WTC11 (cell line): ENCODE data around the gene BCL11A. TPM values are rescaled to one million over a fixed set of nuclear protein-coding genes. Genes with fewer than 3 reads are reported as not detected.

ENCODE experiments used
- ATAC-seq: fragments of 200-7000 bp; cut with Tn5 transposase; 2 replicates; pipeline ENCODE4 v1.10.0; 2021; ENCODE audit warnings: mild to moderate bottlenecking, moderate library complexity
- CTCF ChIA-PET: fragments of 300-600 bp; sonication (Branson Sonifier 250); formaldehyde crosslinking; loops from one replicate; lab custom pipeline; 2021; ENCODE audit warnings: antibody characterized with exemption; lab: Charles Lee
- POLR2A ChIA-PET: fragments of 350-600 bp; sonication (Branson Sonifier 250); formaldehyde crosslinking; loops from one replicate; lab custom pipeline; 2021; ENCODE audit warnings: antibody characterized with exemption; lab: Charles Lee
- DNase-seq: peaks from one replicate; pipeline ENCODE4 v3.0.0; 2021; ENCODE audit warnings: low spot score
- H3K27ac Mint-ChIP-seq: 2 replicates; pipeline ENCODE4 v1.8.0; 2021; ENCODE audit warnings: mixed read lengths
- H3K27me3 Mint-ChIP-seq: 2 replicates; pipeline ENCODE4 v1.8.0; 2021; ENCODE audit warnings: low read depth, mild to moderate bottlenecking, moderate library complexity, mixed read lengths
- H3K36me3 Mint-ChIP-seq: 2 replicates; pipeline ENCODE4 v1.8.0; 2021; ENCODE audit warnings: mixed read lengths
- H3K4me1 Mint-ChIP-seq: 2 replicates; pipeline ENCODE4 v1.8.0; 2022; ENCODE audit warnings: mixed read lengths
- H3K4me3 Mint-ChIP-seq: 2 replicates; pipeline ENCODE4 v1.8.0; 2021; ENCODE audit warnings: mild to moderate bottlenecking, moderate library complexity, mixed read lengths
- H3K9me3 Mint-ChIP-seq: 2 replicates; pipeline ENCODE4 v1.8.0; 2021; ENCODE audit warnings: mixed read lengths
- ARID4B ChIP-seq: sonication (generic); formaldehyde crosslinking; IDR thresholded peaks from 2 replicates; pipeline ENCODE4 v1.8.0; 2023; ENCODE audit warnings: missing genetic modification reagents, mild to moderate bottlenecking, borderline replicate concordance
- ATF3 ChIP-seq: sonication (generic); formaldehyde crosslinking; conservative IDR thresholded peaks from 2 replicates; pipeline ENCODE4 v1.8.1; 2022; ENCODE audit warnings: mild to moderate bottlenecking, missing genetic modification reagents
- CBFB ChIP-seq: sonication (generic); formaldehyde crosslinking; IDR thresholded peaks from 2 replicates; pipeline ENCODE4 v1.8.1; 2022; ENCODE audit warnings: mild to moderate bottlenecking, low read depth, missing genetic modification reagents
- CREM ChIP-seq: sonication (generic); formaldehyde crosslinking; IDR thresholded peaks from 2 replicates; pipeline ENCODE4 v1.8.1; 2022; ENCODE audit warnings: mild to moderate bottlenecking, missing genetic modification reagents, moderate library complexity
- E2F4 ChIP-seq: sonication (generic); formaldehyde crosslinking; IDR thresholded peaks from 2 replicates; pipeline ENCODE4 v1.8.1; 2022; ENCODE audit warnings: low read depth, mild to moderate bottlenecking, moderate library complexity, missing genetic modification reagents, borderline replicate concordance
- ERG ChIP-seq: fragments of 250-450 bp; sonication (Bioruptor Pico); IDR thresholded peaks from 2 replicates; pipeline ENCODE4 v1.8.0; 2021; ENCODE audit warnings: mild to moderate bottlenecking
- ETV6 ChIP-seq: sonication (generic); formaldehyde crosslinking; IDR thresholded peaks from 2 replicates; pipeline ENCODE4 v1.8.1; 2022; ENCODE audit warnings: mild to moderate bottlenecking, missing genetic modification reagents
- FOXP1 ChIP-seq: sonication (generic); formaldehyde crosslinking; IDR thresholded peaks from 2 replicates; pipeline ENCODE4 v1.8.0; 2022; ENCODE audit warnings: missing genetic modification reagents, mild to moderate bottlenecking, moderate library complexity, borderline replicate concordance
- HMGXB4 ChIP-seq: sonication (generic); formaldehyde crosslinking; IDR thresholded peaks from 2 replicates; pipeline ENCODE4 v1.8.1; 2023; ENCODE audit warnings: mild to moderate bottlenecking, moderate library complexity, missing genetic modification reagents
- JAZF1 ChIP-seq: fragments of 250-450 bp; sonication (Bioruptor Pico); IDR thresholded peaks from 2 replicates; pipeline ENCODE4 v1.9.0; 2021; ENCODE audit warnings: moderate library complexity, mild to moderate bottlenecking, inconsistent platforms
- KAT7 ChIP-seq: sonication (generic); formaldehyde crosslinking; IDR thresholded peaks from 2 replicates; pipeline ENCODE4 v1.8.1; 2023; ENCODE audit warnings: missing genetic modification reagents, mild to moderate bottlenecking, borderline replicate concordance
- PRDM15 ChIP-seq: sonication (generic); formaldehyde crosslinking; IDR thresholded peaks from 2 replicates; pipeline ENCODE4 v1.8.0; 2022; ENCODE audit warnings: missing genetic modification reagents
- ZNF512 ChIP-seq: sonication (generic); formaldehyde crosslinking; IDR thresholded peaks from 2 replicates; pipeline ENCODE4 v1.8.1; 2022; ENCODE audit warnings: missing genetic modification reagents, borderline replicate concordance
- total RNA-seq: library from RNA; stranded (reverse); gene quantifications from 3 replicates; pipeline ENCODE4 v1.2.3, GENCODE V29; 2021

Gene BCL11A
- total RNA-seq, 1 experiment from 2014 or later: 53.2 TPM

GRCh38 chr2:60495041-60495625 is 58.3 kb downstream of the BCL11A start (continued):
- TF ChIP-seq PRDM15 (no peak), KAT7 (CRISPR knock-in tag) (no peak), CBFB (no peak), ZNF512 (CRISPR knock-in tag) (no peak), FOXP1 (CRISPR knock-in tag) (no peak), ATF3 (CRISPR knock-in tag) (no peak), ERG (CRISPR knock-in tag) (no peak), HMGXB4 (CRISPR knock-in tag) (no peak), E2F4 (no peak), JAZF1 (no peak)
- TF ChIP-seq, all 79 proteins: peak for 0

- peaks cover 3% of the 10 kb centered on the region; the same call in 1 of the 2 replicates for H3K36me3 Mint-ChIP-seq
- no peak overlapping the region for H3K27ac Mint-ChIP-seq
- POLR2A ChIA-PET: interaction anchor here (1.0 to 1.4 kb wide), 2 partner anchors 21 to 46 kb away, joined by 3 read pairs; no protein-coding TSS in a partner anchor
- no peaks in the 10 kb centered on the region for H3K27me3 Mint-ChIP-seq
- DNase-seq (no peak), ATAC-seq (no peak)
- peaks cover 76% of the 10 kb centered on the region for H3K4me1 Mint-ChIP-seq
- H3K9me3 Mint-ChIP-seq: no peaks in the 10 kb centered on the region
- CTCF ChIA-PET: interaction anchor here (0.6 to 1.4 kb wide), 3 partner anchors 14 to 28 kb away, joined by 3 to 4 read pairs (median 4); no protein-coding TSS in a partner anchor
- 0 out of 2 replicates have a peak, but pooled peaks have one; percentile 28 for TF ChIP-seq ETV6 (CRISPR knock-in tag)
- no peak for TF ChIP-seq CREM (CRISPR knock-in tag)
- no peak for TF ChIP-seq ARID4B
- no peak overlapping the region for H3K4me3 Mint-ChIP-seq
Measured at GRCh38 chr2:60493804-60494387, 59.6 kb downstream of the BCL11A start.
